Measurements from ENCODE around the gene AK9.
"Not testable (repeated sequence)": the region's sequence is repeated elsewhere in the genome, so short reads cannot be mapped to it uniquely, and the experiment has no call there.

The AK9 gene

DNA sequence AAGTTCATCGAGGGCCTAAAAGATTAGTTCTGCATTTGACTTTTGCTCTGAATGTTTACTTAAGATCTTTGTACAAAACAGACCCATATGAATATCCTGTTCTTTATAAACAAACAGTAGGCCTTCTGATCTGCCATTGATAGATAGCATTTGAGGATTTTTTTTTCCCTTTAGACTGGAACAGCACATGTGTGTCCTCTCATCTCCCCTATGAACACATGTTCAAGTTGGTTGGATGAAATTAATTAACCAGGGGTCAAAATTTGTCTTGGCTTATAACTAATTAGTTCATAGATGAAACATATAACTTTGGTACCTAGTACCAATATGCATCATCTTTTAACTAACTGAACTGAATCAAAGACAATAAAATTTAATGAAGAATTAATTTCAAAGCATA lies 81.3 kb downstream of the AK9 start:
- Histone ChIP-seq H3K4me1 (no peaks in the 10 kb centered on the region), H3K27me3 (no peaks in the 10 kb centered on the region), H3K27ac (no peak overlapping the region), H3K36me3 (peaks cover 17 to 56% (median 54%) of the 10 kb centered on the region in 3 donors), H3K4me3 (no peak overlapping the region), H3K9me3 (peaks cover 0 to 9% (median 0%) of the 10 kb centered on the region in 3 donors)
- TF ChIP-seq CTCF (IDR thresholded peaks at IDR 0.05), result no peak
- no peak for DNase-seq
- intact Hi-C loops (cut with DNase I; ENCODE audit: low total_unique reads), result no loop called here

GRCh38 chr6:109606359-109606758 lies 84.6 kb downstream of the AK9 start:
- no peaks in the 10 kb centered on the region for H3K27me3 ChIP-seq
- H3K36me3 ChIP-seq, result peaks cover 11 to 52% (median 44%) of the 10 kb centered on the region in 3 donors
- H3K9me3 ChIP-seq, result peaks cover 0 to 12% (median 0%) of the 10 kb centered on the region in 3 donors
- no peak for DNase-seq
- TF ChIP-seq CTCF (IDR thresholded peaks at IDR 0.05), result no peak
- no peak overlapping the region for H3K27ac ChIP-seq
- H3K4me1 ChIP-seq, result no peaks in the 10 kb centered on the region
- H3K4me3 ChIP-seq, result no peak overlapping the region
- intact Hi-C loops (cut with DNase I; ENCODE audit: low total_unique reads), result no loop called here

GRCh38 chr6:109595998-109596397 lies 95.0 kb downstream of the AK9 start:
- TF ChIP-seq CTCF (IDR thresholded peaks at IDR 0.05), result no peak
- intact Hi-C loops (cut with DNase I; ENCODE audit: low total_unique reads), result no loop called here
- H3K36me3 ChIP-seq, result peaks cover 0 to 4% (median 4%) of the 10 kb centered on the region in 3 donors

GRCh38 chr6:109580519-109580918 lies 110.5 kb downstream of the AK9 start:
- no peak overlapping the region for H3K27ac ChIP-seq
- TF ChIP-seq CTCF (IDR thresholded peaks at IDR 0.05), result no peak
- DNase-seq, result no peak
- peaks cover 0 to 10% (median 6%) of the 10 kb centered on the region in 3 donors for H3K36me3 ChIP-seq
- no peaks in the 10 kb centered on the region for H3K27me3 ChIP-seq
- no peak overlapping the region for H3K4me3 ChIP-seq
- no peaks in the 10 kb centered on the region for H3K4me1 ChIP-seq
- H3K9me3 ChIP-seq, result no peaks in the 10 kb centered on the region
- intact Hi-C loops (cut with DNase I; ENCODE audit: low total_unique reads), result no loop called here

More at GRCh38 chr6:109595998-109596397, 95.0 kb downstream of the AK9 start:
- Histone ChIP-seq H3K9me3 (peaks cover 3 to 31% (median 3%) of the 10 kb centered on the region in 3 donors), H3K4me1 (no peaks in the 10 kb centered on the region), H3K27ac (no peak overlapping the region), H3K27me3 (no peaks in the 10 kb centered on the region), H3K4me3 (no peak overlapping the region)
- DNase-seq, result no peak

- no peak overlapping the region for H3K27ac ChIP-seq
- no peak for TF ChIP-seq CTCF (IDR thresholded peaks at IDR 0.05)
- H3K9me3 ChIP-seq, result no peaks in the 10 kb centered on the region
- intact Hi-C loops (cut with DNase I; ENCODE audit: low total_unique reads), result no loop called here
- no peaks in the 10 kb centered on the region for H3K27me3 ChIP-seq
- no peak overlapping the region for H3K4me3 ChIP-seq
- no peak for DNase-seq
- H3K36me3 ChIP-seq, result peaks cover 0 to 10% (median 6%) of the 10 kb centered on the region in 3 donors
- H3K4me1 ChIP-seq, result no peaks in the 10 kb centered on the region
Observed at GRCh38 chr6:109579361-109579760, 111.6 kb downstream of the AK9 start.

- H3K4me1 ChIP-seq; H3K36me3 ChIP-seq; H3K27ac ChIP-seq; H3K4me3 ChIP-seq; H3K9me3 ChIP-seq; H3K27me3 ChIP-seq; DNase-seq; intact Hi-C loops (cut with DNase I; ENCODE audit: low total_unique reads): not testable (repeated sequence)
Observed at GRCh38 chr6:109569901-109570300, 121.1 kb downstream of the AK9 start.
